Measurements from ENCODE around the gene AKAP13. TPM values are rescaled to one million over a fixed set of nuclear protein-coding genes. Genes with fewer than 3 reads are reported as not detected.

AKAP13 gene
- total RNA-seq, 1 donor from 2014 or later: 73.8 TPM

GRCh38 chr15:85619992-85620689, 239.7 kb downstream of the AKAP13 start:
- Histone ChIP-seq H3K9ac (no peak overlapping the region), H3K36me3 (no peaks in the 10 kb centered on the region), H3F3A (ENCODE audit: low read depth) (peaks cover 41% of the 10 kb centered on the region), H3K4me3 (no peak overlapping the region), H3K27me3 (no peaks in the 10 kb centered on the region), H4K20me1 (ENCODE audit: low read depth) (peaks cover 7% of the 10 kb centered on the region), H3K4me1 (peaks cover 45% of the 10 kb centered on the region), H3K4me2 (peak overlapping the region; percentile 71), H3K27ac (peak overlapping the region; percentile 81), H3K9me3 (ENCODE audit: low read depth) (no peaks in the 10 kb centered on the region), H2AFZ (replicated peaks) (no peak overlapping the region), H3K79me2 (ENCODE audit: low read depth) (peaks cover 28% of the 10 kb centered on the region)
- Mint-ChIP-seq H3K36me3 (peaks cover 2% of the 10 kb centered on the region), H3K27ac (no peak overlapping the region), H3K9me3 (no peaks in the 10 kb centered on the region), H3K4me3 (no peak overlapping the region), H3K4me1 (peaks cover 25% of the 10 kb centered on the region), H3K27me3 (ENCODE audit: insufficient read depth, low read depth) (no peaks in the 10 kb centered on the region)
- TF ChIP-seq EZH2 (IDR thresholded peaks at IDR 0.05): no peak
- no peak for TF ChIP-seq EZH2phosphoT487 (IDR thresholded peaks at IDR 0.05)
- TF ChIP-seq CTCF (IDR thresholded peaks at IDR 0.05): no peak
- DNase-seq (ENCODE audit: low spot score): peak; percentile 22

- H3K27ac Mint-ChIP-seq: no peak overlapping the region
- Histone ChIP-seq H3F3A (ENCODE audit: low read depth) (peaks cover 36% of the 10 kb centered on the region), H3K4me1 (peaks cover 45% of the 10 kb centered on the region), H3K4me2 (peak overlapping the region; percentile 71), H3K27ac (peak overlapping the region; percentile 81), H3K27me3 (no peaks in the 10 kb centered on the region), H3K9me3 (ENCODE audit: low read depth) (no peaks in the 10 kb centered on the region), H2AFZ (replicated peaks) (no peak overlapping the region), H3K79me2 (ENCODE audit: low read depth) (peaks cover 28% of the 10 kb centered on the region), H4K20me1 (ENCODE audit: low read depth) (peaks cover 10% of the 10 kb centered on the region), H3K36me3 (no peaks in the 10 kb centered on the region), H3K4me3 (no peak overlapping the region), H3K9ac (no peak overlapping the region)
- H3K4me3 Mint-ChIP-seq: no peak overlapping the region
- H3K36me3 Mint-ChIP-seq: peaks cover 2% of the 10 kb centered on the region
- H3K27me3 Mint-ChIP-seq (ENCODE audit: insufficient read depth, low read depth): no peaks in the 10 kb centered on the region
- no peak for TF ChIP-seq EZH2 (IDR thresholded peaks at IDR 0.05)
- TF ChIP-seq CTCF (IDR thresholded peaks at IDR 0.05): no peak
- no peak for TF ChIP-seq EZH2phosphoT487 (IDR thresholded peaks at IDR 0.05)
- H3K4me1 Mint-ChIP-seq: peaks cover 25% of the 10 kb centered on the region
- no peaks in the 10 kb centered on the region for H3K9me3 Mint-ChIP-seq
- no peak for DNase-seq (ENCODE audit: low spot score)
These were observed 240.3 kb downstream of the AKAP13 start for GRCh38 chr15:85620690-85621049.

- H3K4me2 ChIP-seq: peak overlapping the region; percentile 71
- peaks cover 45% of the 10 kb centered on the region for H3K4me1 ChIP-seq
- no peak overlapping the region for H3K27ac ChIP-seq
- H2AFZ ChIP-seq (replicated peaks): no peak overlapping the region
- no peak overlapping the region for H3K4me3 Mint-ChIP-seq
- no peak overlapping the region for H3K27ac Mint-ChIP-seq
- H3K27me3 ChIP-seq: no peaks in the 10 kb centered on the region
- H3K79me2 ChIP-seq (ENCODE audit: low read depth): peaks cover 28% of the 10 kb centered on the region
- H3K4me1 Mint-ChIP-seq: peaks cover 21% of the 10 kb centered on the region
- TF ChIP-seq CTCF (IDR thresholded peaks at IDR 0.05) (no peak), EZH2phosphoT487 (IDR thresholded peaks at IDR 0.05) (no peak), EZH2 (IDR thresholded peaks at IDR 0.05) (no peak)
- no peak overlapping the region for H3K9ac ChIP-seq
- DNase-seq (ENCODE audit: low spot score): no peak
- no peaks in the 10 kb centered on the region for H3K9me3 ChIP-seq (ENCODE audit: low read depth)
- H3K27me3 Mint-ChIP-seq (ENCODE audit: insufficient read depth, low read depth): no peaks in the 10 kb centered on the region
- H3K4me3 ChIP-seq: no peak overlapping the region
- no peaks in the 10 kb centered on the region for H3K9me3 Mint-ChIP-seq
- no peaks in the 10 kb centered on the region for H3K36me3 ChIP-seq
- H4K20me1 ChIP-seq (ENCODE audit: low read depth): peaks cover 10% of the 10 kb centered on the region
- H3K36me3 Mint-ChIP-seq: peaks cover 2% of the 10 kb centered on the region
- H3F3A ChIP-seq (ENCODE audit: low read depth): peaks cover 34% of the 10 kb centered on the region
These were observed 240.7 kb downstream of the AKAP13 start for GRCh38 chr15:85621094-85621493.

All from neural progenitor cell (in vitro differentiated cells).